HS-27A (cell line): Measurements from ENCODE around the gene KATNAL1.

Source experiments
- DNase-seq: peaks from one replicate; pipeline ENCODE4 v3.0.0-alpha.2; 2012; ENCODE audit warnings: low read depth, missing footprints

The KATNAL1 gene

DNA sequence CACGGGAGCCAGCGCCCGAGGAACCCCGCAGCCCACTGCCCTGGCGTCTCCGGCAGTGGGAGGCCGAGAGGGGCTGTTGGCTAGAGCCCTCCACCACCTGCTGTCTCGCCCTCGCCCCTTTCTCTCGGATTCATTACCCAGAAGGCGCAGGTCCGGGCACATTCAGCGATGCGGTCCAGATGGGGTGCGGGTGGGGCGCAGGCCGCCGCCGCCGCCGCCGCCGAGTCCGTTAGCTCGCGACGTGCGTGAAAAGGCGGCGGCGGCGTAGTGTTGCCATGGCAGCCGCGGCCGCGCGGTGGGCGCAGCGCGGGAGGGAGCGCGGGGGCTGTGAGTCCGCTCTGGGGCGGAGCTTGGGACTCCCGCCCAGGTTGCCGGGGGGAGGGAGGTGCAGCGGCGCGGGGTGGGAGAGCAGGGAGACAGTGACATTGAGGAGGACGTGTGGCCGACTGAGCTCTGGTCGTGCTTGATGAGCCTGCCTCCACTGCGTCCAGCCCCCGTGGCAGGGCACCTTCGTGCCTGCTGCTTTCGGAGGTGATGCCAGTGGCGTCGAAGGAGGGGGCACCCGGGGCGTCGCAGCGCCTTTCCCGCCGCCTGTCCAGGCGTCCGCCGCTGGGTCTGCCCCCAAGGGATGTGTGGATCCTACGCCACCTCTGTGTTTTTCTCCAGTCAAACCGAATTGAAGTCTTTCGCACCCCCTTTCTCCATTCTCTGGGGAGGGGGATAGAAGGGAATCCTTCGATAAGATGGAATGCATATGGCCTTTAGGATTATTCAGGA lies at the start of gene KATNAL1:
Gene KATNAL1 (minus strand): TSS at position 358 of the 777 bp plus-strand sequence. CDS start 23,774 bp downstream, outside the sequence.
- no peak for DNase-seq

DNA sequence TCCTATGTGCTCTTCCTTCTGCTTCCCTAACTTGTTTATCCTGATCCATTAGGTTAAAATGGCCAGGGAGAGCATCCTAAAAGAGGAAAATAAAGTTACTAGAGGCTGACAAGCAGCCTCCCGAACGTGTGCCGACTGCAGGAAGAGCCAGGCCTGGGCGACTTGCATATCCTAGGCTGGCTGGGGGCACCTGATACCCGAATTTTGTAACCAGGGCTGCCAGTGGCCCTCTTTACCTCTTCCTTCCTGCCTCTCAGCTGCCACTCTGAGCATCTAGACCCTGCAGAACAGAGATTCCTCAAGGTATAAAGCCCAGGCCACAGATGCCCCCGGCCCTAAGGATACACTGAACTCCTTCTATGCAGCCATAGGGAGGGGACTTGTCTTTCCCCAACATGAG lies 48.5 kb upstream of the KATNAL1 start:
- no peak for DNase-seq

DNA sequence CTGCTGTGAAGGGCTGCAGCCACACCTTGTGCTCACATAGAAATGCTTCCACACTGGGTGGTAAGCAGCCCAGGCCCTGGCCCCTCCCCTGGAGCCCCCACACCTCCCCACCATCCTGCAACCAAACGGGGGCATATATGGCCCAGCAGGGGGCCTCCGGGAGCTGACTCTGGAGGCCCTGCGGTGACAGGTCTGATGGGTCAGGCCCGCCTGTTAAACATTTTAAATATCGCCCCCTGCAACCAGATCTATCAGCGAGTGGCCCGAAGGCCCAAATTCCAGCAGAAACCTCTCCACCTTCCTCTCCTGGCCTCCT lies 48.0 kb upstream of the KATNAL1 start:
- DNase-seq, result no peak

DNA sequence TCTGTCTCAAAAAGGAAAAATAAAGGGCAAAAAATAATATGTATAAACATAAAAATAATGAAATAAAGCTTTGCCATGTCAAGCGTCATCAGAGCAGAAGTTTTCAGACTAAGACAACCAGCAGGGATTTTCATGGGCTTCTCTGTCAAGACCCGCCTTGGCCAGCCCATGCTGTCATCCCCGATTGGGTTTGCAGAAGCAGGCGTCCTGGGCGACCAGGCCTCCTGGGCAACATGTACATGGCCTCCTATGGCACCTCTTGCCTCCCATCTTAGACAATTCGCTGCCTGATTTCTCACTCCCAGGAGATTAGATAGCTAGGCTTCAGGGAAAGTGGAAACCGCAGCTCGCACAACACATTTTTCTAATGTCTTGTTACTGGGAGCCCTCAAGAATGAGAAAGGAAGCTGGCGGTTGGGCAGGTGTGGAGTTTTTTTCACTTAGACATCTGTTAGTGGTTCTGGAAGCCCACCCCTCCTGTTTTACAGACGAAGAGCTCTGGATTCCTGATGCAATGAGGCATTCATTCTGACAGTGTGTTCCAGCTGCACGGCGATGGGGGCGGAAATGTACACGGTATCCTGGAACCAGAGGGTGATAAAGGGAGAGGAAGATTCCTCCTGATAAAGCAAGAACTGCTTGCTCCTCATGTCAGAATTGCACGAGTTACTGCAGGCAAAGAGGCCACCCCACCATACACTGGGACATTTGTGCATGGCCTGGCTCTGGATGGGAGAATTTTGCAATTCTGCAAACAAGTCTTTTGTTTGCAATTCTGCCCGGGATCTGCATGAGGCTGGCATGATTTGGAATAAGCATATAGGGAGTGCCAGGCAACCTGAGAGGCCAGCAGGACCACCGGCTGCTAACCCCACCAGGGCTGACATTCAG lies 47.4 kb upstream of the KATNAL1 start:
- DNase-seq, result no peak

DNA sequence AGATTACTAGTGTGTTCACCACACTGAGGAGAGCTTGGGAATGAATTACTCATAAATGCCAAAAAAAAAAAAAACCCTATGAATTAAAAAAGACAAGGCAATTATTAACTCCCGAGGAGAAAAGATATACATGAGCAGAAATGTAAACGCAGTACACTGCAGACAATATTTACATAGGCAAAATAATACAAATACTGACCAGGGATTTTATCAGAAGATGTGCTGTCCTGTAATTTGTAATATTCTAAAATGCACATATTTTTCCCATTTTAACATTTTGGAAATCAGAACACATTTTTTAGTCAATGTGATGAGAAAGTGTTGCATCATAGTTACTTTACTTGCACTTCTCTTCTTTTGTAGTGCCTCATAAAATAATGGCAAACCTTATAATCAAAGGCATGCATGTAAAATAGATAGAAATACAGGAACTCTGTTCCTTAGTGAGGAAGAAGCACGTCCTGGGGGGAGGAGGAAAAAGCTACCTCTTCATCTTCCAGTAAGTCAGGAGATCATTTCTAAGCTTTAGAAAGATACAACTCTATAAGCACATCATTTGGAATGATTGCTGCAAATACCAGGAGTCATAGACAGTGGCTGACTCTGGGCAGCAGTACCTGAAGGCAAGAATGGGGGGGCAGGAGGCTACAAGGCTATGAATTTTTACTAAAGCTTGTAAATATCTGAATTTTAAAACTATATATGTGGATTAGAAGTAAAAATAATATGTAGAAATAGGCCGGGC lies 46.3 kb upstream of the KATNAL1 start:
- no peak for DNase-seq

DNA sequence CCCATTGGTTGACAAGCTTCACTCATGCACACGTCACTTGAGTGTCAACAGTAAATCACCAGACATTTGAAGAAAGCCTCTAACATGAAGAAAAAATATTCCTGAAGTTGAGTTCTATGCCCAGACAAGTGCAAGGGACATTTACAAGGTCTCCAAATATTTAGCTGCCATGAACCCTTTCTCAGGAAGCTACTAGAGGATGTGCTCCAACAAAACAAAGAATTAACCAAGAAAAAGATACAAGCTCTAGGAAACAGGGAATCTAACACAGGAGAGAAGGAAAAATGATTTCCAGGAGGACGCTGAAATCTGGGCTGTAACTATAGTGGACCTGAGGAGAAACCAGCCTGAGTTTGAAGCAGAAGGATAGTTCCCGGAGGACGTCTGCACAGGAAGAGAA lies 45.7 kb upstream of the KATNAL1 start:
- DNase-seq, result no peak

DNA sequence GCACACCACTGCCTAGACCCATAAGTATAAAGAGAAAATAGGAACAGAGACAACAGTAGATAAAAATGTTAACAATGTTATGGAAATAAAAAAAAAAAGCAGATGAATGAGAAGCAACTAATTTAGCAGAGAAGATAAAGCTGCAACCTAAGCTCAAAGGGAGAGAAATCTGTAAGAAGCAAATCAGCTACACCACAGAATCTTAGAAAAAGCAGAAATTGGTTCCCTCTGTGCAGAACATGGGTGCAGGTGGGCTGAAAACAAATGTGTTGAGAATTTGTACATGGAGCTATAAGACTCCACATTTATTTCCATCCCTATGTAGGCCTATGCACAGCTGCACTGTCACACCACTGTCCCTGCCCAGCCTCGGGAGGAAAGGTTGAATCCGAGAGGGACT lies 44.8 kb upstream of the KATNAL1 start:
- DNase-seq, result no peak

DNA sequence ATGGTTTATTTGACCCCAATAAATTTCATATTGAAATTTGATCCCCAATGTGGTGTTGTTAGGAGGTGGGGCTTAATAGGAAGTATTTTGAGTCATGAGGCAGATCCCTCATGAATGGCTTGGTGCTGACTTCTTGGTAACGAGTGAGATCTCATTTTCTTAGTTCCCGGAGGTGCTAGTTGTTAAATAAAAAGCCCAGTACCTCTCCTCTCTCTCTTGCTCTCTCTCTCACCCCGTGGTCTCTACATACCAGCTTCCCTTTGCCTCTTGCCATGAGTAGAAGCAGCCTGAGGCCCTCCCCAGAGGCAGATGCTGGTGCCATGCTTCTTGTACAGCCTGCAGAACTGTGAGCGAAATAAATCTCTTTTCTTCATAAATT lies 39.4 kb upstream of the KATNAL1 start:
- DNase-seq, result no peak

DNA sequence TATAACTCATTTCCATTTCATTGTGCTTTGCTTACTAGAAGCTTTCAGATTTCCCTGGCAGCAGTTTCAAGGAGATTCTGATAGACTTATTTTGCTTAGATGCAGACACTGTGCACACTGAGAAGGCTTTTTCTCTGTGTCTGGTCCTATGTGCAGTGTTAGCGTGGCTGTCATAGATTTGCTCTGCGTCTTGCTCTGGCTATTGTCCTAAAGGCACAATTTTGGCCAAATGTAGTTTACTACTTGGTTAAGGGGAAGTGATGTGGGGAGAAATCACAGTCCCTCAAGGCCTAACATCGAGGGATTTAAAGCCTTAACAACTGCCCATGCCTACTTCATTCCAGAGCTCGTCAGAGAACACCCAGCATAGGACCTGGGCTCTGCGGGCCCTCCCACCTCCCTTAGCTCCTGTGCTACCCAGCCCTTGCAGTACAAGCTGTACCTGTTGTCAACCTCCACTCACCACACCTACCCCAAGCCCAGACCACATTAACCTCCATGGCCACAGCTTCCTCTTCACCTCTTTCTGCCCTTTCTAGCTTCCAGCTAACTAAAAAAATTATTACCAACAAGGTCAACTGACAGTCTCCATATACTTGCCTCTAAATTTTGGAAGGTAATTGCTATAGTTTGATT lies 38.9 kb upstream of the KATNAL1 start:
- no peak for DNase-seq

DNA sequence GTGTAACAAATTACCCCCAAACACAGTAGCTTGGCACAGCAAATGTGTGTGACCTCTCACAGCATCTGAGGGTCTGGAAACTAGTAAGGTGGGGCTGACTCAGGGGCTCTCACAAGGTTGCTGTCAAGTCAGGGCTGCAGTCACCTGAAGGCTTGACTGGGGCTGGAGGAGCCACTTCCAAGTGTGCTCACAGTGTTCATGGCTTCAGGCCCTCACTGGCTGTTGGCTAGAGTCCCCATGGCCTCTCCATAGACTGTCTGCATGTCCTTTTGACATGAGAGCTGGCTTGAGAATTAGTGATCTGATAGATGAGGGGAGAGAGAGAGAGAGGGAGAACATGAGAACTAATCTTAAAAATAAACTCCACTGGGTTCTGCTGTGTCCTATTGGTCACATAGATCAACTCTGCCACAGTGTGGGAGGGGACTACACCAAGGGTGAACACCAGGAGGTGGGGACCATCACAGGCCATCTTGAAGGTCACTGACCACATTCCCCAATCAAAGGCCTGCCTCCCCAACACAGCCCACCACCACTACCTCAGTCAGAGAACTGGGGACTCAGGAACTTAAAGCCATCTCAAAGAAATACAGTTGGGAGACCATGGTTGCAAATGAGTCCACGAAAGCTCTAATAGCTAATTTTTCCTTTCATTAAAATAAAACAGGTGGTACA lies 38.2 kb upstream of the KATNAL1 start:
- DNase-seq, result no peak

DNA sequence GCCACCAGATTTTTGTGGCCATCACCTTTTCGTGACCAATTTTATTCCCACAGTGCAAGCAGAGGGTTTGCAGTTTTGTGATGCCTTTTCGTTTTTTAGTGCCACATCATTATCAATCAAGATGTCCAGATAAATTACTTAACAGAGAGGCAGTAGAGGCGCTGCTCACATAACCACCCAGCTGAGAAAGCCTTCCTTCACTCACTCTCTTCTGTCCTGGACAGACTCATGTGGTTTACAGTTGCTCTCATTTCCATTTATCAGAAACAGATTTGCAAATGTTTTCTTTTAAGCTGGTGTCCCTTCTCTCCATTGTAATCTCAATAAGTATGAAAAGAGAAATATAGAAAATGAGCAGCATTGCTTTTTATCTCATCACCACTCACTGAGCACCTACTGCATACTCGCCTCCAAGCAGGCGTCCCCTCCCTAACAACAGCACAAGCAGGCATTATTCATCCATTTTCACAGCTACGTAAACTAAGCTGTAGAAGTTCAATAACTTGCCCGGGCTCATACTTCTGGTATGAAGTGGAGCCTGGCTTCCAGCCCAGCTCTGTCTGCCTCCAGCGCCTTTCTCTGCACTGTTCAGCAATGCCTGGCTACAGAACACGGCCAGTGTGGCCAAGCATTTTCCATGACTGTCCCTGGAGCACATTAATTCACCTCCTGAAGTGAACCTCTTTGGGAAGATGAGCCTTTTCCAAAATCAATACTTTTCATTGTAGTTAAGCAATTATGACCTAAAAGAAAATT lies 34.6 kb upstream of the KATNAL1 start:
- peak; percentile 40 for DNase-seq

DNA sequence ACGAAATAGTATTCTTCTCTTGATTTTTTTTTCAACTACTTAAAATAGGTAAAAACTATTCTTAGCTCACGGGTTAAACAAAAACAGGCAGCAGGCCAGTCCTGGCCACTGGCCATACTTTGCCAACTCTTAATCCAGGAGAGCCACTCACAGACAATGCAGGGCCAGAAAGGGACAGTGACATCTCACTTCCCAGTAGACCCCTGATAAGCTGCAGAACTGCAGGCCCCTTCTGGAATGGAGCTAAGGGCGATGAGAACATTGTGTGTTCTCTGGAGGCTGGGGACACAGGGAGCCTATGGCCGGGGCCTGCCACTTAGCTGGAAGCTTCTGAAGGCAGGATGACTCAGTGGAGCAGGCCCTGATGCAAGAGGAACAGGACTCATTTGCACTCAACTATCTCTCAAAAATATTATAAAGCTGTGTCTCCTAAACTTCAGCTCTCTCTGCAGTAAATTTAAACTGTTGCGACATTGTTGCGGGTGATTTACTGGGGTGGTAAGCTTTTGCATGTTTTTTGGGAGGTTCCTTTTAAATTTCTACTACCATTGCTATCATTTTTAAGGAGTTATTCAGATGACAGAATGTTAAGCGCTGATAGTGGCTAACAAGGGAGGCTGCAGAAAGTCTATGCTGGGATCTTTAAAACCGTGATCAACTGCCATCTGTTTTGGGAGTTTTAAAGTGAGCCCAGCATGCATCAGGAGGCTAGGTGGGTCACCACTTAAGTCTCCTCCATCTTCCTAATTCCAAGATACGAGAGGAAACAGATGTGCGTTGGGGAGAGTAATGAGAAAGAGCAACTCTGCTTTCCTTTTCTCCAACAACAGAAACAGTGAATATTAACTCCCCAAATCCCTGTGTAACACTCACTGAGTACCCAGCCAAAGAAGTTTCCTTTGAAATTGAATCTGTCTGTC lies 33.2 kb upstream of the KATNAL1 start:
- DNase-seq, result no peak

DNA sequence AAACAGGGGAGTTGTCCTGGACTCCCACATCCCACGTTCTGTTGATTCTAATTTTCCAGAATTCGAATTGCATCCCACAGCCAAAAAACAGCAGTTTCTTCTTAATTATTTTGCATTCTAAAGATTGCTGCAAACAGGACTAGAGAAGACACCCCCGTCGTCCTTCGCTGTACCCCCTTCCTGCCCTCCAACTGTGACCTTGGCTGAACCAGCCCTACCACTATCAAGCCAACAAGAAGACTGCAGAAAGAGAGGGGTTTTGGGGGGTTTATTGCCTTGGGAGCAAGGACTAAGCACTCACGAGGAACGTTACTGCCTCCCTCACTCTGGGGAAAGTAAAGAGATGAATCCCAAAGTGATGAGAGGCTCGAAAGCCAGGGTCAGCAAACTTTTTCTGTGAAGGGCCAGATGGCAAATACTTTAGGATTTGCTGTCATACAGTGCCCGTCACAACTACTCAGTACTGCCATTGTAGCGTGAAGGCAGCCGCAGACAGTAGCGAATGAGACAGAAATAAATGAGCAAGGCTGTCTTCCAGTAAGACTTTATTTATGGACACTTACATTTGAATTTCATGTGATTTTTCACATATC lies 32.5 kb upstream of the KATNAL1 start:
- no peak for DNase-seq

DNA sequence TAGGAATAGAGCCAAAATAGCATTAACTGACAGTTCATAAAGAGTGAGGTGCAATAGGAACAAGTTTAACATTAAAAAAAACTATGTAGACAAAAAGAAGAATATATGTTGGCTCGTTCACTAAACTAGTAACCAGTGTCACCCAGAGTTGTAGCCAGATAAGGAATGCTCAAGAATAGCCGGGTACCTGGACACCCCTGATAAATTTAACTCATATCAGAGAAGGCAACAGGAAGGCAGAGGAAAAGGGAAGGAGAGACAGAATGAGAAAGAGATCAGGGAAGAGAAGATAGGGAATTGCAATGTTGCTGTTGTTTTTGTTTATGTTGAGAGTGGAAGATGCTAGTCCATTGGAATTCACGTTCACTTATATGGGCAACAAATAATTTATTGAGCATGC lies 31.6 kb upstream of the KATNAL1 start:
- no peak for DNase-seq

DNA sequence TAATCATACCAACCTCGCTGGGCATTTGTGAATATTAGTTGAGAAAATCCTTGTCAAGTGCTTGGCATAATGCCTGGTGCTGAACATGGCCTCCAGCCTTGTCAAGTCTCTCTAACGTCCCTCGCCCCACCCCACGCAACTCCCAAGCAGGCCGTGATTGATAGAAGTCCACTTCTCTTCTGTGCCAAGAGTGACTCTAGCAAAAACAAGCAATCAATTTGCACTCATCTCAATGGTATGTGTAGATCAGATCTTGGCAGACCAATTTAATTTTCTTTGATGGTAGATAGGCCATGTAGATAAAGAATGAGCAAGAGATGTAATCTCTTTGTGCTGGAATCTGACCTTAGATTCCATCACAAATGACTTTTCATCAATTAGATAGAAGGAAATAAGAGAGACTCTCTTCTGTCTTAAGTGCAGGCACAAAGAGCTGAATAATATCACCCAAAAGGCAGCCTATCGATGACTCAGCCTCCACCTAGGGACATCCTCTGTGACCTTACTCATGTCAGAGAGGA lies 31.0 kb upstream of the KATNAL1 start:
- DNase-seq, result no peak

DNA sequence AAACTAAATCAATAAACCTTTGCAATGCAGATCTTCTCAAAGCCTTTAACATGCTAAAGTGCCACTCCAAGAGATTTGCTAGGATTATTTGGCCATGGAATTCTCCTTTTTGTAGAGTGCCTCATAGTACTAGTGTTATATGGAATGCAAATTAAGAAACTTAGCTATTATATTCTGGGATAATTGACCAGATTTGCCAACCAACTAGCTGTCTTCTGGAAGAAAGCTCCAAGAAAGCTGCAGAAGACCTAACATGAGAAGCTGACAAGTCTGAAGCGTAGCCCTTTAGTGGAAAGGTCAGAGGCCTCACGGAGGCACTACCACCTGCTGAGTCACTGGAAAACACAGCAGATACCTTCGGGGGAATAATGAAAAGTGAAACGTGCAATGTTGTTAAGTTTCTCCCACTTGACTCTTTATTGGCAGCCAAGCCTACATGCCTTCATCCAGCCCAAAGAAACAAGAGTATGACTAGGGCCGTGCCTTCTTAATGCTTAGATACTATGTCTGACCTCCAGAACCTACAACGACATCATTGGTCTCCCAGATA lies 29.8 kb upstream of the KATNAL1 start:
- DNase-seq, result no peak

DNA sequence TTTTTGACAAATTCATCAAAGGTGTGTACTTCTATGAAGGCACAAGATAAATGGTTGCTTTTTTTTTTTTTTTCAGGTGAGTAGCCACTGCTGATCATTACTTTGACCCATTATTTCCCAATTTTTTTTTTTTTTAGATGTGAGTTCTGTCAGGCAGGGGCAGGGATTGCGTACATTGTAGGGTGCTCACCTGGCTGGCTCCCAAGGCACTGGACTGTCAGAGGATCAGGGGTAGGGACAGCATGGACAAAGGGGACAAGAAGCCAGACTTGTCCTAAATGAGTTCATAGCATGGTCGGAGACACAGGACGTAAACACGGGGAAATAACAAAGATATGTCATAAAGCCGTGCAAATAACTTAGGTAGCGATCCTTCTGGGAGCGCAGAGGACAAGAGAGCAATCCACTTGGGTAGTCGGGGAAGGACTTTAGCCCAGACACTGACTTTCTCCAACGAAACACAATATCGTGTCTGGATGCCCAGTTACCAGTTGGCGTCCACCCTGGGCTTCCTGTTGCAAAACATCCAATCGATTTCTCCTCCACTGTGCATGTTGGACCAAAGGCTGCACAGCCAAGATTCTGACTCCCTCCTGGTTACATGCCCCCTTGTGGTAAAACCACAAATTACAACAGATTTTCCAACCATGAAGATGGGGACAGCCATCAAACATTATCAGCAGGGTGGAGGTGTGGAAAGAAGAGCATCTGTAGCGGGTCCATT lies 27.5 kb upstream of the KATNAL1 start:
- no peak for DNase-seq

DNA sequence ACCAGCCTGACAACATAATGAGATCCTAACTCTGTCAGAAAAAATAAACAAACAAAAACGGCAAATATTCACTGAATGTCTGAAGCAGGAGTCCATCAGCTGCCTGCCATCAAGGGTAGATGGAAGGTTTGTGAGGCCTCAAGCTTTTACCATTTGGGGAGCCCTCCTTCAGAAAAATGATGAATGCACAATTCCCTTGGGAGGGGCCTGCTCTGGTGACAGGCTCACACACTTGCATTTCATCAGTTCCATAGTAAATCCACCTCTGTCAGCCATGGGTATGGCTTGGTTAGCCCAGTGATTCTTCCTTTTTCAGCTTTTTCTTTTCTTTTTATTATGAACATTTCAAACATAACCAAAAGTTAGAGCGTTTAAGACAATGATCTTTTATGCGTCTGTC lies 26.3 kb upstream of the KATNAL1 start:
- DNase-seq, result no peak
